Occipital lobe (tissue), 2 donors: Measurements from ENCODE around the gene HEYL. TPM values are rescaled to one million over a fixed set of nuclear protein-coding genes. Genes with fewer than 3 reads are reported as not detected.

Source experiments
- DNase-seq: peaks from one replicate; lab custom pipeline; 2025; lab: John Stamatoyannopoulos, UW
- total RNA-seq: library from RNA; depleted of rRNA; stranded (reverse); fragments of >200 nt; gene quantifications from one replicate; pipeline ENCODE4 v1.2.3, GENCODE V29; 2014

HEYL gene
- total RNA-seq, 1 donor from 2014 or later, result 0.47 TPM

DNA sequence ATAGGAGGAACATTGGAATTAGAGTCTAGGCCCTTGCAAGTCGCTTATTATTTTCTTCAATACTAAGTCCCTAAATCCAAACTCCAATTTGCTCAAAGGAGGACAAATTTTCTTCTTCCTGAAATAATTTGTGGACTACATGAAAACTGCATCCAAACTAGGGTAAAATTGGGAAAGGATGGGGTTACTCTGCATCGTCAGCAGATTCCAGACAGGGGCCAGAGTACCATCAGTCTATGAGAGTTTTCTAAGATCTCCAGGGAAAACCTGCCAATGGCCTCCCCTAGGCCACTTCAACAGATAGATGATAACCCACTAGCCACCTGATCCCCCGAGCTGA, 508 bp downstream of the HEYL start:
- no peak for DNase-seq

DNA sequence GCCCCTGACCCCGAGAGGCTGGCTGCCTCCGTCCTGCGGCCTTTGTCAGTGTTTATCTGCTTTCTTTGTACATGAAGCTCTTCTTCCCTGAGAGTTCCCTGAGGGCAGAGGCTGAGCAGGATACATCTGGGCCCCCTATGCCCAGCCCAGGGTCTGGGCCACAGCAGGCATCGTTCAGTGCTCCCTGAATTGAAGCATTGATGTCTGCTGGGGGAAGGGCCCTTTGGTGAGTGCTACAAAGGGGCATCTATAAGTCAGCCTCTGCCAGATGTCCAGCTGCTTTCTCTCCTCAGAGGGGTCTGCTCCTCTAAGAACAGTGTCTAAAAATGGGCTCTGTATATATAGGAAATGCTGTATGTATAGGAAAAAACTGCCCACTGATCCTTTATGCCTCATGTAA, 2.1 kb downstream of the HEYL start:
- DNase-seq, result no peak

DNA sequence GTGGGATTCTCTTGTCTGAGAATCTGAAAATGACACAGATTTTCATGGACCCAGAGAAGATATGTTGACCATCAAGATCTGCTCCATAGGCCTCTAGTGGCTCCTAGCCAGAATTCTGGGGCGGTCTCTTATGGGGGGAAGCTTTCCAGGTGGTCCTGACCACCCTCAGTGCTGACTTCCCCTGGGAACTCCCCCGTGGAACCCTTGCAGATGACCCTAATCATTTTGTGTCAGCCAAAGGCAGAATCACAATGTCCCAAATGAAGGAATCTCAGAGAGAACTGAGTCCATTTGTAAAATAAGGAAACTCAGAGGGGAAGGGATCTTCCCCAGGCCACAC, 3.6 kb downstream of the HEYL start:
- no peak for DNase-seq

DNA sequence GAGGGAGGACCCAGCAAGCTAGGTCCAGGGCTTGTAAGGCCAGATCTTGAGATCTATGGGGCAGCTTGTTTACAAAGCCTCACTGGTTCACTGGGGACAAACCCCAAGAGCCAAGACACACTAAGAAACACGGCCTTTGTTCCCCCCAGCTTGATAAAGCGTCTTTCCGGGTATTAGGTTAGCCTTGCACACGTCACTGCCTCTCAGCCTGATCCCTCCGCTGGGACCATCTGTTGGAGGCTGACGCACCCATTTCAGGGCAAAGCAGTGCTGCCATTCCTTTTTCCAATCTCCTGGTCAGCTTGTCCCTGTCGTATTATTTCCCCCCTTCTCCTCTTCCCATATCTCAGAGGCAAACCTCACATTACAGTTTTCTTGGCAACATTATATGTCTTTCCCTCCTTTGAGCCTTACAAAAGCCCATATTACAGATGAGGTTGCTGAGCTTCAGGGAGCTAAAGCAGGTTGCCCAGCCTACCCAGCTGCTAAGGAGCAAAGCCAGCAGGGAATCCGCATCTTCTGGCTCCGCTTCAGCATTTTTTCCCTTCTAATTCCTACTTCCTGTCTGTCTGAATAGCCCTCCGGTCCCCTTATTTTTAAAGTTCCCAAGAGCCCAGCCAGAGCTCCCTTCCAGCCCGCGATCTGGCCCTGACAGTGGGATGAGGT, 4.1 kb downstream of the HEYL start:
- DNase-seq, result no peak

DNA sequence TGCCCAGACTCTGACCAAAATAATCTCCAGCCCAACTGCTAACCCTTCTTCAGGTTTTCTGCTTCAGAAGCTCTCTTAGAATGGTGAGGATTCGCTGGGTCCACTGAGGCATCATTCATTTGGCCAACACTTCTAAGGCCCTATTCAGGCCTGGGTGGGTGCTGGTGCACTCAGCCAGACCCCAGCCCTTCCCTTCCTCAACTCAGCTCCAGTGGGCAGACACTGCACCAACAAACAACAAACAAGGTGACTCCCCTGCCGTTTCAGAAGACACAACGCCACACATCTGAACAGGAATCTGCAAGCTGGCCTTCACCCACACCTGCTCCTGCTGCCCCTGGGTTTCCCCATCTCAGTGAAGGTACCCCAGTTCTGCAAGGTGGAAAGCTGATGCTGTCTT, 6.0 kb downstream of the HEYL start:
- no peak for DNase-seq

DNA sequence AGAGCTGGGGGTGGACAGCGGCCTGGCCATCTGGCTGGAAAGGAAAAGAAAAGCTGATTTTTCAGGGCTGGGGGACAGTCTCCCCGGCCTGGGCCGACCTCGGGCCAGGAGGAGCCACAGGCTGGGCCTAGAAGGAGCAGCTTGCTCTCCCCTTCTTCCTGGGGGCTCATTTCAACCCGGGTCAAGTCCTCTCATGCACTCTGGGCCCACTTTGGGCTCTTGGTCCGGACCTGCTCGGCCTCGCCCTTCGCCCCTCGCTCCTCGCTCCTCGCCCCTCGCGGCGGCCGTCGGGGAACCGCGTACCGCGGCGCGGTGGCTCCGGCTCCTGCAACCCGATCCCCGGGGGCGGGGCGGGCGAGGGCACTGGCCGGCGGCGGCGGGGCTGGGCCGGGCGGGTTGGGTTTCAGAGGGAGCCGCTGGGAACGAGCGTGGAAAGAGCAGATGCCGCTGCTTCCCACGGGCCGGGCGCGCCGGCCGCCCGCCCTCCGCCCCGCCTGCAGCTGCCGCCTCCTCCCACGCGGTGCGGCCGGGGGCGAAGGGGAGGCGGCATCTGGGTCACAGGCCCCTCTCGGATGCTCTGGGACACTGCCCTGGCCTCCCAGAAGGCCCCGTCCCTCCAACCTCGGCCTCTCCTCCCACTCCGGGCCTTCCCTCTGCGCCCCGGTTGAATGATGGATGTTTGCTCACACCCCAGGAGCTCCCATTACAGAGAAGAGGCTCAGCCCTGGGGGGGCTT, 6.6 kb downstream of the HEYL start:
- DNase-seq, result no peak

DNA sequence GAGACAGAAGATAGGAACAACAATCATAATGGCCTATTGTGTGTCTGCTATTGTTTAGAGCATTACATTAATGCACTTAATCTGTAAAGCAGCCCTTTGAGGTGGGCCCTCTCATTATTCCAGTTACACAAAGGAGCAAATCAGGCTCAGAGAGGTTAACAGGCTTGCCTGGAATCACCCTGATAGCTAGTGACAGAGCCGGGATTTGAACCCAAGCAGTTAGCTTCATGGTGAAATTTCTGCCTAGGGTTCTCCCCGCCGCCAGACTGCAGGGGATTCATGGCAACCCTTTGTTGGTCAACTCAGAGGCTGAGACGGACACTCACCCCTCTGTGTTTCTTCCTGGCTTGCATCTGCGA, 7.1 kb downstream of the HEYL start:
- DNase-seq, result no peak

DNA sequence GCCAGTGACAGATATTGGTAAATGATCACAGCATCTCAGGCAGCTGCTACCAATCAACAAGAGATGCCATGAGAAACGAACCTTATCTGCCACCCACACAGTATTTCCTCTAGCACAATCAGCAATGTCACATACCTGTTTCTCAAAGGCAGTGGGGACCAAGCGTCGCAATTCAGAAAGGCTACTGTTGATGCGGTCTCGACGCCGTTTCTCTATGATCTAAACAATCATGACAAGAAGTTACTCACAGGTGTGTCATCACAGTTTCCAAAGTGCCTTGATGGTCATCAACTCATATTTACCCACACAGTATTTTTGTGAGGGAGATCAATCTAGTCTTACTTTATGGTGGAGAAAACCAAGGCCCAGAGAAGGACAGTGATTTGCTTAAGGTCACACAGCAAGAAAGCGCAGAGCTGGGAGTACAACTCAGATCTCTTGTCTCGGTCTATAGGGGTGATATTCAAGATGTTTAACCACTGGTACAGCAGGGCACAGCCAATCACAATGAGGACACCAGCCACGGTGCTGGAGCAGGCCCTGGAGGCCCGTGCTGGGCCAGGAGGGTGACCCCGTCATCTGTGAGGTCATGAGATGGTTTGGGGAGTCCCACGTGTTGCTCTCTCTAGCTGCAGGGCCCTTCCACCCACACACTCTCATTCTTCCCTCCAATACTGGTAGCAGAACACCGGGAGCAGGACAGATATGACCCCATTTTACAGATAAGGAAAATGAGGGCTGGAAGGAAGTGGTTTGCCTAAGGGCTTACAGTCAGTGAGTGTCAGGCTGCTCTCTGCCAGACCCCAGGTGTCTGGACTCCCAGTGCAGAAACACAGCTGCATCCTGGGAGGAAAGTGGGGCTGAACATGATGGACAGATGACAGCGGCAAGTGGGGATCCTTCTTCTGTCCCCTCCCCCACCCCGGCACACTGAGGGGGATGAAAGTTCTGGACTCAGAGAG, 7.8 kb downstream of the HEYL start:
- DNase-seq, result no peak

DNA sequence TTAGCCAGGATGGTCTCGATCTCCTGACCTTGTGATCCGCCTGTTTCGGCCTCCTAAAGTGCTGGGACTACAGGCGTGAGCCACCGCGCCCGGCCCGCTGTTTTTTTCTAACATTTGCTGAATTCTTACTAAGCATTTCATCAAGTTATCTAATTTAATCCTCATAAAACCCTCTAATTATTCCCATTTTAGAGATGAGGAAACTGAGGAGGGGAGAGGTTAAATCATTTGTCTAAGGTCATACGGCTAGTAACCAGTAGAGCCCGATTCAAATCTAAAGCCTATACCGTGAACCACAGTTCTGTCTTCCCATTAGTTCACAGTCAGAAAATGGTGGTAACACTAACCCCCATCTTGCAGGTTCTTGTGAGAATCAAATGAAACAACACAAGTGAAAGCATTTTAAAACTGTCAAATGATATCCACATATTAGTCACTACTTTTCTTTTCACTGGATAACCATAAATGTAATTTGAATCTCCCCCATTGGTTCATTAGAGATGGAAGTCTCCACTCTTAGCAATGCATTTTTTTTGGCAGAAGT, 10.6 kb downstream of the HEYL start:
- DNase-seq, result no peak

DNA sequence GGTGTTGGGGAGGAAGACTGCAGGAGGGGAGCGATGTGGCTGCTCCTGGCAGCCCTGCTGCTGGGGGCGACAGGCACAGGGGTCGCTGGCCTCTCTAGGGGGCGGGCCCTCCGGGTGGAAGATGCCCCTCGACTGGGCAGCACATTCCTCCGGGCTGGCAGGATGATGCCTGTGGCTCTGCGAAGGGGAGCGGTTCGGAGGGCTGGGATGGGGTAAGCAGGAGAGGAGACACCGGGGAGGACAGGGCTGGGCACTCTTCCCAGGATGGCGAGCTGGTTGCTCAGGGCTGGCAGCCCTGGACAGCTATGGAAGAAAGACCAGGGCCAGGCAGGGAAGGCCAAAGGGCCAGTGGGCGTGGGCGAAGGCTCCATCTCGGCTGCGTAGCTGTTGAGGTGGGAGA, 12.8 kb downstream of the HEYL start:
- no peak for DNase-seq

DNA sequence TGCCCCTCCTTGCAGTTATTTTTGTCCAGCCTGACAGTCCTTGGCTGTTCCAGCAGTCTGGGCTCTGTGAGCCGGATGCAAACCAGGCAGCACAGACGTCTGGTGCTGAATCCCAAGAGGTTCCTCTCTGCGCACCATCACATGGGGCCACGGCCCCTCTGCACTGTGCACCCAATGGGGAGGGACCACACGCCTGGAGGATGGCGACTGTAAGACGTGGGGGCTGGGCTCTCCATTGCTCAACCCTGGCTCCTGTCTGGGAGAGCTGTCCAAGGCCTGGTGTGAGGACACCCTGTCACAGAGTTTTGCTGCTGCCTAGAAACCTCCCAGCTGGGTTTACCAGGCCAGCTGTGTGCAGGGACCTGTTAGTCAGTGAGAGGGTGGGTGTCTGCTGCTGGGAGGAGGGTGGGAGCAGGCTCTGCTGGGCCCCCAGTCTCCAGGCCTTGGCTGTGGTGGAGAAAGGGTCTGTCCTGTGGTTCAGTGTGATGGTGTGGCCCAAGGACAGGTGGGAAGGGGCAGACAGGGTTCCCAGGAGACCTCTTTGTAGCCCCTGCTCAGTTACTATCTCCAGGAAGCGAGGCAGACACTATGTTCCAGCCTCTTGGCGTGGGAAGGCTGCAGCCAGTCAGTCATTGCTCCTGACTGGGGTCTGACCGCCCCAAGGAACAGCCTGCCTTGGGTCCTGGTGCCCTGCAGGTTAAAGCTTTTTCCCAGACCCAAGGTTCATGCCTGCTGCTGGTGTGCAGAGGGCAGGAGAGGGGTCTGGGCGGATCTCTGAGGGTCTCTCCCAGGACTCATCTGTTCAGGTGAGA, 13.8 kb downstream of the HEYL start:
- DNase-seq, result peak; percentile 51

DNA sequence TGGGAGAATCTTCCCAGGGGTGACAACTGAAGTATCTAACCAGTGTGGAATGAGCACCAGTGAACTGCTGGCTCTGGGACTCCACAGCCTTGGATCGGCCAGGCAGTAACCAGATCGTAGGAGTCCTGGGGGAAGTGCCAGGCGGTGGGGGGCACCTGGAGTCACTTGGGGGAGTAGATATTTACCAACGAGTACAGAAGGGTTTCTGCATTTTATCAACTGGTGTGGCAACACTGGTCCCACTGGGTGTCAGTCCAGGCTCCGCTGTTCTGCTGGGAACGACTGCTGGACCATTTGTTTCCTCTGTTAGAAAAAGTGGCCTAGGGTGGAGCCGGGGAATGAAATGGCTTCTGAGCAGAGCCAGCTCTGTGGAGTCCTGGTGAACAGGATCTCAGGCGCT, 14.4 kb downstream of the HEYL start:
- no peak for DNase-seq

DNA sequence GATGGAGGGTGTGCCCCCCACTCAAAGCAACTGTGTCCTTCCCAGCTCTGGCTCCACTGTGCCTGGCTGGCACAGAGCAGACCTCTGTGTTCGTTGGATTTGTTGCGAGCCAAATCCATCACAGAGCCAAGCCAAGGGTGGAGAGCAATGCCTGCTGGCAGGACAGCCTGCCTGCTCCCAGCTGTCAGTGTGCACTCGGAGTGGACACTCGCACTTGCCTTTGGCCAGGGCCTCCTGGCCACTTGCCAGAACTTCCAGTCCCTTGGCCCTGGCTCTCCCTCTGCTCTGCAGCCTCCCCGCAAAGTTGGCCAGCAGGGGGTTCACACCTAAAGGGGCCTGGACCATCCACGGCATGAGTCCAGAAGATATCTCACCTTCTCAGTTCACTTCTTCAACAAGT, 16.4 kb downstream of the HEYL start:
- DNase-seq, result no peak

DNA sequence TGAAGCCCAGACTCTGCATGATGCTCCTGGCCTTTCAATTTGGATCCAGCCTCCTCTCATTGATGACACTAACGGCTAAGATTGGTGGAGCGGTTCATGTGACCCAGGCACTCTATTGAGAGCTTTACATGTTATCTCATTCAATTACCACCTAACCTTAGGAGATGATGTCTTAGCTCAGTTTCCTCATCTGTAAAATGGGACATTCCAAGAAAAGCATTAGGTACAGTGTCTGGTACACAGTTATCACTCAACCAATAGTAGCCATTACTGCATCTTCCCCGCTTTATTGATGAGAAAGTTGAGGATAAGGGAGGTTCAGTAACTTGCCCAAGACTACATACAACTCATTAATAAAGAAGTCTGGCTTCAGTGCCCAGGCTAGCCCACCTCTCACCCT, 17.0 kb downstream of the HEYL start:
- DNase-seq, result no peak

DNA sequence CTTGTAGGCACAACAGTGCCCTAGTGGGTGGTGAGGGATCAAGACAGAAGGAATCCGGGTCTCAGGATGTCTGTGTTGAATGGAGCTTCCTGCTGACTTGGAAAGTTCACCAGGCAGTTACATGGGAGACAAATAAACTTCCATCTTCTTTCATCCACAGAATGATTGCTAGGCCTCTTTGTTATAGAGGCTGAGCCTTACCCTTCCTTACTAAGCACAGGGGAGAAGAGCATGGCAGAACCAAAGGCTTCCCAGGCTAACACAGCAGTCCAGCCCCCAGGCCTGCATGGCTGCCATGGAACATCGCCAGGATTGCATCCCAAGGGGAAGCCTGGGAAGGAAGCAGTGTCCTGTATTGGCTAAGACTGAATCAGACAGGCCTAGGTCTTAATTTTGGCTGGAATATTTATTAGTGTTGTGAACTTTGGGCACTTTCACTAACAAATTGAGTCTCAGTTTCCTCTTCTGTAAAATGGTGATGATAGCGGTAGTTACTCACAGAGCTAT, 18.7 kb downstream of the HEYL start:
- no peak for DNase-seq

DNA sequence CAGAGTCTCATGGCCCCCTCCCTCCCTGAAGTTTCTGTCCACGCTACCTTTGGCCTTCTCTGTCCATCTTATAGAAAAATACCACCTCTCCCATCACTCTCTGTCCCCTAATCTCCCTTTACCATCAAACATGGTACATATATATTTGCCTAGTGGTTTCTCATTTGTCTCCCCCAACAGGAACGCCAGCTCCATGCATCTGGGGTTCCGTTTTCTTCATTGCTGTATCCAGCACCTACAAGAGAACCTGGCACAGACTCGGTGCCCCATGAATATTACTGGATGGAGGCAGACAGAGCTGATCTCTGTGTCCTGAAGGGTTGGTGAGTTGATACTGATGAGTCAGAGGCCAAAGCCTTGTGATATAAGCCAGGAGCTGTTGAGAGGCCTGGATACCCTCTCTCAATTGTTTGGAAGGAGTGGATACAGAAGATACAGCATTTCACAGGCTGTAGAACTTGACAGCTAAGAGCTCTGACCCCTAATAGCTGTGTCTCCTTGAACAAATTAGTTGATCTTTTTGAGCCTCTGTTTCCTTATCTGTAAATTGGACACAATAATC, 21.9 kb downstream of the HEYL start:
- DNase-seq, result no peak

DNA sequence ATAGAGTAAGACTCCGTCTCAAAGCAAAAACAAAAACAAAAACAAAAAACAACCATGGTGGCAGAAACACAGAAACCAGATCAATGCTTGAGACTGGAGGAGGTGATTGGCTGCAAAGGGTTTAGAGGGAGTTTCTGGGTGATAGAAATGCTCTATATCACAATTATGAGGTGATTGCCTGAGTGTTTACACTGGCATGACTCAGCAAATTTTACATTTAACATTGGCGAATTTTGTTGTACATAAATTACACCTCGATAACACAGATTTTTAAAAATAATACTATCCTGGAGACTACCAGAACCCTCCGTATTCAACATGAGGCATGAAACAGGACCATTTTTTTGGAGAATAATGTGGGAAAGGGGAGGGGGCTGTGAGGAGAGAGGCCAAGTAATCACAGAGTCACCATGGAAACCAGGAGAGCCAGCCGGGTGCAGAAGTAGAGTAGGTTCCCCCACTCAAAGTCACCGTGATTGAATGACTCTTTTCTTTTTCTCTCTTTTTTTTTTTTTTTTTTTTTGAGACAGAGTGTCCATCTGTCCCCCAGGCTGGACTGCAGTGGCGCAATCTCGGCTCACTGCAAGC, 24.3 kb downstream of the HEYL start:
- DNase-seq, result no peak

DNA sequence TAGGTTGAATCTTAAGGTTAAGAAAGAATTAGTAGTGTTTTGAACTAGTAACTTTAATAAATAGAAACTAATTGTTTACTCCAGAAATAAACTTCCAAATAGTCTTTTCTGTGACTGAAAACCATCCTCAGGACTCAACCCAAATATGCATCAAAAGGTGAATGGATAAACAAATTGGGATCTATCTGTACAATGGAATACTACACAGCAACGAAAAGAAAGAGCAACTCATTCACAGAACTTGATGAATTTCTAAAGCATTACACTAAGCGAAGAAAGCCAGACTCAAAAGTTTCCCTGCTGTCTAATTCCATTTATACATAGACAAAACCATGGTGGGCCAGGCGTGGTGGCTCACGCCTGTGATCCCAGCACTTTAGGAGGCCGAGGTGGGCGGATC, 25.0 kb downstream of the HEYL start:
- DNase-seq, result no peak

DNA sequence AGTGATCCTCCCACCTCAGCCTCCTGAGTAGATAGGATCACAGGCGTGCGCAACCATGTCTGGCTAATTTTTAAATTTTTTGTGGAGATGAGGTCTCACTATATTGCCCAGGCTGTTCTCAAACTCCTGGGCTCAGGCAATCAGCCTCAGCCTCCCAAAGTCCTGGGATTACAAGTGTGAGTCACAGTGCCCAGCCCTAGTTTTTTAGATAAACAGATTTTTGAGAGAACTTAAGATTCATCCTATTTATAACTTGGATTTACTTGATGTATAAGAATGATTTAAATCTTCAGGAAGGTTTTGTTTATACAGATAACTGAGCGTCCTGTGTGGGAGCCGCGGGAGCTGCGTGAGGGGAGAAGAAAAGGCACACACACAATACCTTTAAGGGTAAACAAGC, 26.2 kb downstream of the HEYL start:
- no peak for DNase-seq

DNA sequence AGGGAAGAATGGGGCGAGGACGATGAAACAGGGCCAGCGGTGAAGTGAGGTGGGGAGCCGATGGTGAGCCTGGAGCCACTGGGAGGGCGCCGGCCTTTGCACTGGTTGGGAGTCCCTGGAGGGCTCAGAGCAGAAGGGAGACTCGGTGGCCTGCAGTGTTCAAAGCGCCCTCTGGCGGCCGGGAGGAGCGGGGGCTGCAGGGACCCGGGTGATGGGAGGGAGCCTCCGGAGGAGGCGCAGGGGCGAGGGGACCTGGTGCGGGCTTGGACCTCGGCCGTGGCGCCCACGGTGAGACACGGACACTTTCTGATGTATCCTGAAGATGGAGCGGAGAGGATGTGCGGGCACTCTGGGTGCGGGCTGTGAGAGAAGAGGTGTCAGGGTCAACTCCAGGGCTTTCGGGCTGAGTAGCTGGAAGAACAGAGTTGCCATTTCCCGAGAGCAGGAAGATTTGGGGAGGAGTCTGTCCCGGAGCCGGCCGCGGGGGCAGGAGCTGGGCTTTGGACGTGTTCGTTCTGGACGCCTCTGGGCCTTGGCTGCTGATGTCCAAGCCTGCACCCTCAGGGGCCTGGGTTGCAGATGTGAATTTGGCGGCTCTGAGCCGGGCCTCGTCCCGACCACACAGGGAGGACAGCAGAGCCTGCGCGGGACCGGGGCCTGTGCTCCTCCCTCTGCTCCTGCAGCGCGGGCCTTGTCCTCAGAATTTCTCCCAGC, 29.7 kb downstream of the HEYL start:
- DNase-seq, result no peak
